AG08396 (cell line): ENCODE data around the gene PRKN.
A peak's percentile ranks its signal among the peaks of the same experiment; 100 is the strongest.

Experiments
- DNase-seq: peaks from one replicate; pipeline ENCODE4 v3.0.0; 2012; ENCODE audit warnings: low spot score, mixed read lengths

The PRKN gene

GRCh38 chr6:161440299-161440698, 1287.3 kb downstream of the PRKN start:
- DNase-seq: no peak

- DNase-seq: peak; percentile 38
Measured at GRCh38 chr6:161439093-161439492, 1288.5 kb downstream of the PRKN start.

- no peak for DNase-seq
Measured at GRCh38 chr6:161438430-161439030, 1289.0 kb downstream of the PRKN start.

- DNase-seq: no peak
Measured at GRCh38 chr6:161437851-161438250, 1289.7 kb downstream of the PRKN start.

- no peak for DNase-seq
Measured at GRCh38 chr6:161436106-161436876, 1291.3 kb downstream of the PRKN start.

- DNase-seq: no peak
Measured at GRCh38 chr6:161435748-161436070, 1291.9 kb downstream of the PRKN start.

GRCh38 chr6:161434921-161435747, 1292.4 kb downstream of the PRKN start:
- DNase-seq: peak; percentile 70

GRCh38 chr6:161434350-161434749, 1293.2 kb downstream of the PRKN start:
- DNase-seq: no peak

- no peak for DNase-seq
Measured at GRCh38 chr6:161432546-161432945, 1295.0 kb downstream of the PRKN start.

- no peak for DNase-seq
Measured at GRCh38 chr6:161429921-161430490, 1297.6 kb downstream of the PRKN start.

- no peak for DNase-seq
Measured at GRCh38 chr6:161424421-161424820, 1303.1 kb downstream of the PRKN start.

GRCh38 chr6:161422710-161423680, 1304.6 kb downstream of the PRKN start:
- no peak for DNase-seq

- peak; percentile 56 for DNase-seq
Measured at GRCh38 chr6:161418463-161418945, 1309.1 kb downstream of the PRKN start.

GRCh38 chr6:161417717-161418462, 1309.7 kb downstream of the PRKN start:
- peak; percentile 21 for DNase-seq

GRCh38 chr6:161415302-161415855, 1312.2 kb downstream of the PRKN start:
- DNase-seq: no peak

- no peak for DNase-seq
Measured at GRCh38 chr6:161414707-161415106, 1312.9 kb downstream of the PRKN start.

- no peak for DNase-seq
Measured at GRCh38 chr6:161414180-161414579, 1313.4 kb downstream of the PRKN start.

- no peak for DNase-seq
Measured at GRCh38 chr6:161413355-161413771, 1314.2 kb downstream of the PRKN start.

- no peak for DNase-seq
Measured at GRCh38 chr6:161412795-161413194, 1314.8 kb downstream of the PRKN start.

- DNase-seq: no peak
Measured at GRCh38 chr6:161411265-161411944, 1316.2 kb downstream of the PRKN start.
